K562 (cell line): ENCODE data around the gene PPFIA3. TPM values are rescaled to one million over a fixed set of nuclear protein-coding genes. Genes with fewer than 3 reads are reported as not detected.

Experiments
- ATF7 ChIP-seq: fragments of 450-650 bp; IDR thresholded peaks from 2 replicates; pipeline ENCODE4 v1.7.1; 2014; ENCODE audit warnings: mild to moderate bottlenecking, moderate library complexity
- FOS ChIP-seq: IDR thresholded peaks from 3 replicates; pipeline ENCODE4 v1.6.1; 2011; ENCODE audit not compliant: insufficient read length; ENCODE audit errors: extremely low read depth
- KAT8 ChIP-seq: fragments of 450-650 bp; IDR thresholded peaks from 2 replicates; pipeline ENCODE4 v1.6.1; 2016; ENCODE audit warnings: low read depth, mild to moderate bottlenecking
- NFIC ChIP-seq: fragments of 450-650 bp; IDR thresholded peaks from 2 replicates; pipeline ENCODE4 v1.6.1; 2017; ENCODE audit warnings: mild to moderate bottlenecking, inconsistent platforms
- NR2C1 ChIP-seq, 2 experiments: fragments of 450-650 bp; IDR thresholded peaks; 2 replicates each; pipeline ENCODE4 v1.6.1; 2017; ENCODE audit warnings: mild to moderate bottlenecking in 2 of 2, antibody characterized with exemption in 1 of 2, inconsistent platforms in 1 of 2, missing compliant biosample characterization in 1 of 2, missing genetic modification characterization in 1 of 2
- RFX7 ChIP-seq: fragments of 250-450 bp; sonication (Bioruptor Pico); IDR thresholded peaks from 2 replicates; pipeline ENCODE4 v1.5.1; 2021; ENCODE audit warnings: mild to moderate bottlenecking
- SAFB ChIP-seq: fragments of 200-400 bp; formaldehyde crosslinking; IDR thresholded peaks from 2 replicates; pipeline ENCODE4 v1.6.1; 2017; ENCODE audit warnings: low read depth, low read length, borderline replicate concordance
- SIN3B ChIP-seq: fragments of 450-650 bp; IDR thresholded peaks from 2 replicates; pipeline ENCODE4 v1.6.1; 2017; ENCODE audit warnings: low read depth, mild to moderate bottlenecking, moderate library complexity
- TOE1 ChIP-seq, 2 experiments: fragments of 450-650 bp in 1 of 2; sonication (generic) in 1 of 2; formaldehyde crosslinking in 1 of 2; IDR thresholded peaks; 2 replicates each; pipeline versions ENCODE4 v1.7.1 to v1.8.0; 2016 to 2022; ENCODE audit warnings: borderline replicate concordance in 2 of 2, mild to moderate bottlenecking in 2 of 2, antibody characterized with exemption in 1 of 2, inconsistent platforms in 1 of 2, low read depth in 1 of 2, missing genetic modification reagents in 1 of 2, moderate library complexity in 1 of 2
- TRIM28 ChIP-seq: fragments of 450-650 bp; IDR thresholded peaks from 2 replicates; pipeline ENCODE4 v1.6.1; 2017
- TSC22D4 ChIP-seq: fragments of 450-650 bp; IDR thresholded peaks from 2 replicates; pipeline ENCODE4 v1.6.1; 2016; ENCODE audit warnings: missing genetic modification characterization, missing biosample characterization, control low read depth
- polyA plus RNA-seq, 8 experiments: library from polyadenylated mRNA; depleted of rRNA in 4 of 8; stranded (reverse) in 5 of 8; unstranded in 3 of 8; fragments of >200 nt; fragmentation: Nextera tagmentation in 2 of 8; fragmentation: Illumina TruSeq in 1 of 8; extraction: Ambion mirVana in 2 of 8; extraction: Trizol in 1 of 8; gene quantifications; 2 replicates each; pipeline versions ENCODE4 v1.2.1 to v1.2.3, GENCODE V29; 2011 to 2014; ENCODE audit warnings: inconsistent platforms in 1 of 8, missing spikeins in 1 of 8
- total RNA-seq, 7 experiments: library from RNA; depleted of rRNA in 6 of 7; stranded (reverse); fragments of >200 nt in 6 of 7; fragmentation: Illumina TruSeq in 2 of 7; extraction: Trizol in 2 of 7; gene quantifications; 2 replicates each; pipeline versions ENCODE4 v1.2.1 to v1.2.3, GENCODE V29; 2011 to 2021; ENCODE audit warnings: low replicate concordance in 1 of 7
- TF ChIP-seq, protein P1 (sequence below): fragments of 250-450 bp; sonication (Bioruptor Pico); IDR thresholded peaks from 2 replicates; pipeline ENCODE4 v1.4.0; 2020
- TF ChIP-seq, protein P2 (sequence below): fragments of 250-450 bp; sonication (Bioruptor Pico); IDR thresholded peaks from 2 replicates; pipeline ENCODE4 v1.5.0; 2020; ENCODE audit warnings: mild to moderate bottlenecking, borderline replicate concordance
- TF ChIP-seq, protein P3 (sequence below): sonication (generic); formaldehyde crosslinking; IDR thresholded peaks from 2 replicates; pipeline ENCODE4 v1.8.0; 2022; ENCODE audit warnings: mild to moderate bottlenecking, missing genetic modification reagents
- TF ChIP-seq, protein P4 (sequence below), 2 experiments: IDR thresholded peaks; 2 replicates each; pipeline ENCODE4 v1.6.1; 2012; ENCODE audit warnings: improper control_type of control experiment in 2 of 2, low read depth in 2 of 2, low read length in 2 of 2, borderline replicate concordance in 1 of 2
- TF ChIP-seq, protein P5 (sequence below): sonication (generic); formaldehyde crosslinking; IDR thresholded peaks from 2 replicates; pipeline ENCODE4 v1.8.0; 2022; ENCODE audit warnings: missing genetic modification reagents, mild to moderate bottlenecking, moderate library complexity, borderline replicate concordance

Gene PPFIA3
- total and polyA plus RNA-seq, 9 of the 15 experiments (the other 6 are each of a cell fraction or from before 2014, with no cell fraction given) = 0.10 to 53.0 (median 17.6) TPM

DNA sequence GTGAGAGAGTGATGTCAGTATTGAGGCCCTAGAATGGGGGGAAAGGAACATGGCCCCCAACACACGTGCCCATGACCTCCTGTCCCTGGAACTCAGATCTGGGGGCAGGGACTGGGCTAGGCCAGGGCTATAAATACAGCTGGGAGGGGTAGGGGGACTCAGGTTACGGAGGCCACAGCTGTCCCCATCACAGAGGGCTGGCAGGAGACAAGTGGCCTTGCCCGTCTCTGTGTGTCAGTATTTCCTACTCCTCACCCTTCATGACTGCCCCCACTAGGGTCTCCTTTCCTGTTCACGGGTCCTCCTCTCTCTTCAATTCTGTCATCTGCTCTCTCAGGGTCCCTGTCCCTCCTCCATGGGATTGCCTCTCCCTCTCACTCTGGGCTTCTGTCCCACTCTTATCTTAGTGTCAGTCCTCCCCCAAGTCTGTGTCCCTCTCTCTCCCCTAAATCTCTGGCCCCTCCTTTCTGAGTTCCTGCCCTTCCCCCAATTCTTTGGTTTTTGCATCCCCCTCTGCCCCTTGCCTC, 36.5 kb downstream of the PPFIA3 start (continued):
- TF ChIP-seq, protein P1, sequence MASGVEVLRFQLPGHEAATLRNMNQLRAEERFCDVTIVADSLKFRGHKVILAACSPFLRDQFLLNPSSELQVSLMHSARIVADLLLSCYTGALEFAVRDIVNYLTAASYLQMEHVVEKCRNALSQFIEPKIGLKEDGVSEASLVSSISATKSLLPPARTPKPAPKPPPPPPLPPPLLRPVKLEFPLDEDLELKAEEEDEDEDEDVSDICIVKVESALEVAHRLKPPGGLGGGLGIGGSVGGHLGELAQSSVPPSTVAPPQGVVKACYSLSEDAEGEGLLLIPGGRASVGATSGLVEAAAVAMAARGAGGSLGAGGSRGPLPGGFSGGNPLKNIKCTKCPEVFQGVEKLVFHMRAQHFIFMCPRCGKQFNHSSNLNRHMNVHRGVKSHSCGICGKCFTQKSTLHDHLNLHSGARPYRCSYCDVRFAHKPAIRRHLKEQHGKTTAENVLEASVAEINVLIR = no peak
- TF ChIP-seq KAT8 (no peak), TRIM28 (no peak), TSC22D4 (tag) (no peak), SIN3B (no peak), NR2C1 (IDR thresholded peaks at IDR 0.05) (no peak), NR2C1 (tag; IDR thresholded peaks at IDR 0.05) (peak; percentile 43; the same call in 1 of the 2 replicates), TOE1 (IDR thresholded peaks at IDR 0.05; ENCODE audit: borderline replicate concordance) (peak; percentile 69; the same call in 1 of the 2 replicates), TOE1 (CRISPR knock-in tag; IDR thresholded peaks at IDR 0.05; ENCODE audit: borderline replicate concordance, low read depth) (no peak), RFX7 (CRISPR knock-in tag) (no peak), ATF7 (peak; percentile 77; the same call in 1 of the 2 replicates), SAFB (no peak), FOS (no peak), NFIC (peak; percentile 60)
- TF ChIP-seq, protein P2, sequence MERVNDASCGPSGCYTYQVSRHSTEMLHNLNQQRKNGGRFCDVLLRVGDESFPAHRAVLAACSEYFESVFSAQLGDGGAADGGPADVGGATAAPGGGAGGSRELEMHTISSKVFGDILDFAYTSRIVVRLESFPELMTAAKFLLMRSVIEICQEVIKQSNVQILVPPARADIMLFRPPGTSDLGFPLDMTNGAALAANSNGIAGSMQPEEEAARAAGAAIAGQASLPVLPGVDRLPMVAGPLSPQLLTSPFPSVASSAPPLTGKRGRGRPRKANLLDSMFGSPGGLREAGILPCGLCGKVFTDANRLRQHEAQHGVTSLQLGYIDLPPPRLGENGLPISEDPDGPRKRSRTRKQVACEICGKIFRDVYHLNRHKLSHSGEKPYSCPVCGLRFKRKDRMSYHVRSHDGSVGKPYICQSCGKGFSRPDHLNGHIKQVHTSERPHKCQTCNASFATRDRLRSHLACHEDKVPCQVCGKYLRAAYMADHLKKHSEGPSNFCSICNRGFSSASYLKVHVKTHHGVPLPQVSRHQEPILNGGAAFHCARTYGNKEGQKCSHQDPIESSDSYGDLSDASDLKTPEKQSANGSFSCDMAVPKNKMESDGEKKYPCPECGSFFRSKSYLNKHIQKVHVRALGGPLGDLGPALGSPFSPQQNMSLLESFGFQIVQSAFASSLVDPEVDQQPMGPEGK (CRISPR knock-in tag) = no peak
- TF ChIP-seq, protein P3, sequence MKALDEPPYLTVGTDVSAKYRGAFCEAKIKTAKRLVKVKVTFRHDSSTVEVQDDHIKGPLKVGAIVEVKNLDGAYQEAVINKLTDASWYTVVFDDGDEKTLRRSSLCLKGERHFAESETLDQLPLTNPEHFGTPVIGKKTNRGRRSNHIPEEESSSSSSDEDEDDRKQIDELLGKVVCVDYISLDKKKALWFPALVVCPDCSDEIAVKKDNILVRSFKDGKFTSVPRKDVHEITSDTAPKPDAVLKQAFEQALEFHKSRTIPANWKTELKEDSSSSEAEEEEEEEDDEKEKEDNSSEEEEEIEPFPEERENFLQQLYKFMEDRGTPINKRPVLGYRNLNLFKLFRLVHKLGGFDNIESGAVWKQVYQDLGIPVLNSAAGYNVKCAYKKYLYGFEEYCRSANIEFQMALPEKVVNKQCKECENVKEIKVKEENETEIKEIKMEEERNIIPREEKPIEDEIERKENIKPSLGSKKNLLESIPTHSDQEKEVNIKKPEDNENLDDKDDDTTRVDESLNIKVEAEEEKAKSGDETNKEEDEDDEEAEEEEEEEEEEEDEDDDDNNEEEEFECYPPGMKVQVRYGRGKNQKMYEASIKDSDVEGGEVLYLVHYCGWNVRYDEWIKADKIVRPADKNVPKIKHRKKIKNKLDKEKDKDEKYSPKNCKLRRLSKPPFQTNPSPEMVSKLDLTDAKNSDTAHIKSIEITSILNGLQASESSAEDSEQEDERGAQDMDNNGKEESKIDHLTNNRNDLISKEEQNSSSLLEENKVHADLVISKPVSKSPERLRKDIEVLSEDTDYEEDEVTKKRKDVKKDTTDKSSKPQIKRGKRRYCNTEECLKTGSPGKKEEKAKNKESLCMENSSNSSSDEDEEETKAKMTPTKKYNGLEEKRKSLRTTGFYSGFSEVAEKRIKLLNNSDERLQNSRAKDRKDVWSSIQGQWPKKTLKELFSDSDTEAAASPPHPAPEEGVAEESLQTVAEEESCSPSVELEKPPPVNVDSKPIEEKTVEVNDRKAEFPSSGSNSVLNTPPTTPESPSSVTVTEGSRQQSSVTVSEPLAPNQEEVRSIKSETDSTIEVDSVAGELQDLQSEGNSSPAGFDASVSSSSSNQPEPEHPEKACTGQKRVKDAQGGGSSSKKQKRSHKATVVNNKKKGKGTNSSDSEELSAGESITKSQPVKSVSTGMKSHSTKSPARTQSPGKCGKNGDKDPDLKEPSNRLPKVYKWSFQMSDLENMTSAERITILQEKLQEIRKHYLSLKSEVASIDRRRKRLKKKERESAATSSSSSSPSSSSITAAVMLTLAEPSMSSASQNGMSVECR (CRISPR knock-in tag) = no peak
- TF ChIP-seq, protein P4, sequence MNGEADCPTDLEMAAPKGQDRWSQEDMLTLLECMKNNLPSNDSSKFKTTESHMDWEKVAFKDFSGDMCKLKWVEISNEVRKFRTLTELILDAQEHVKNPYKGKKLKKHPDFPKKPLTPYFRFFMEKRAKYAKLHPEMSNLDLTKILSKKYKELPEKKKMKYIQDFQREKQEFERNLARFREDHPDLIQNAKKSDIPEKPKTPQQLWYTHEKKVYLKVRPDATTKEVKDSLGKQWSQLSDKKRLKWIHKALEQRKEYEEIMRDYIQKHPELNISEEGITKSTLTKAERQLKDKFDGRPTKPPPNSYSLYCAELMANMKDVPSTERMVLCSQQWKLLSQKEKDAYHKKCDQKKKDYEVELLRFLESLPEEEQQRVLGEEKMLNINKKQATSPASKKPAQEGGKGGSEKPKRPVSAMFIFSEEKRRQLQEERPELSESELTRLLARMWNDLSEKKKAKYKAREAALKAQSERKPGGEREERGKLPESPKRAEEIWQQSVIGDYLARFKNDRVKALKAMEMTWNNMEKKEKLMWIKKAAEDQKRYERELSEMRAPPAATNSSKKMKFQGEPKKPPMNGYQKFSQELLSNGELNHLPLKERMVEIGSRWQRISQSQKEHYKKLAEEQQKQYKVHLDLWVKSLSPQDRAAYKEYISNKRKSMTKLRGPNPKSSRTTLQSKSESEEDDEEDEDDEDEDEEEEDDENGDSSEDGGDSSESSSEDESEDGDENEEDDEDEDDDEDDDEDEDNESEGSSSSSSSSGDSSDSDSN (IDR thresholded peaks at IDR 0.05; ENCODE audit: borderline replicate concordance in 1 of 2, low read depth in 2 of 2, low read length in 2 of 2) = no peak
- TF ChIP-seq, protein P5, sequence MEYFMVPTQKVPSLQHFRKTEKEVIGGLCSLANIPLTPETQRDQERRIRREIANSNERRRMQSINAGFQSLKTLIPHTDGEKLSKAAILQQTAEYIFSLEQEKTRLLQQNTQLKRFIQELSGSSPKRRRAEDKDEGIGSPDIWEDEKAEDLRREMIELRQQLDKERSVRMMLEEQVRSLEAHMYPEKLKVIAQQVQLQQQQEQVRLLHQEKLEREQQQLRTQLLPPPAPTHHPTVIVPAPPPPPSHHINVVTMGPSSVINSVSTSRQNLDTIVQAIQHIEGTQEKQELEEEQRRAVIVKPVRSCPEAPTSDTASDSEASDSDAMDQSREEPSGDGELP (CRISPR knock-in tag) = peak; percentile 92; the same call in 1 of the 2 replicates
